HG03521 (cell line): ENCODE data around the gene SORCS2.
"Not testable (repeated sequence)": the region's sequence is repeated elsewhere in the genome, so short reads cannot be mapped to it uniquely, and the experiment has no call there.

Experiments used
- ATAC-seq: cut with Tn5 transposase; IDR thresholded peaks from one replicate; pipeline ENCODE4 v1.9.1; 2021; ENCODE audit warnings: mild to moderate bottlenecking, moderate library complexity; ENCODE audit not compliant: unreplicated experiment

SORCS2 gene

GRCh38 chr4:7590189-7590588 lies 397.9 kb downstream of the SORCS2 start:
- no peak for ATAC-seq

GRCh38 chr4:7590899-7591298 lies 398.6 kb downstream of the SORCS2 start:
- no peak for ATAC-seq

DNA sequence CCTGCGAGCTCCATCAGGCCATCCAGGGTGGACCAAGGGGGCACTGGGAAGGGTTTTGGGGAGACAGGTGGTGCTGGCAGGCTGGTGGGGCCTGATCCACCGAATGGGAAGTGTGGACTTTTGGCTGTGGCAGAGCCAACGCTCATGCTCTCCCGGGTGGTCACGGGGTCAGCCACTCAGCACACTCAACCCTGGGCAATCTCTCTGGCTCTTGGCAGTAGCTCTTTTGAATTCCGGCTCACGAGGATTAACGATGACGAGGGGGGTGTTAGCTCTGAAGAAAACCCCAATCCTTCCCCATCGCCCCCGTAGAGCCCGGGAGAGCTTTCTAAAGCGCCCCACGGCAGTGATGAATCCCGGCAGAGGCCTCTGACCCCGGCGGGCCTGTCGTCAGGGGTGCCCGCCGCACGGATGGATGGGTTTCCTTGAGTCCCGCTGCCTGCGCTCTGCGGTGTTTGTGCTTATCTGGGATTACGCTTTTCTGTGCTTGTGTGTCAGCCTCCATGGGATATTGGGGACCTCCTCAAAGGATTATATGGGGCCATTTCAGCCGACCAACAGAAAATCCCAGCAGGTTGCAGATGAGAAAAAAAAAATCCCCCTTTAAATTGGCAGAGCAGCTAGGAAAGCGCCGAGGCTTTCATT lies 399.2 kb downstream of the SORCS2 start:
- no peak for ATAC-seq

GRCh38 chr4:7593646-7594412 lies 401.5 kb downstream of the SORCS2 start:
- no peak for ATAC-seq

DNA sequence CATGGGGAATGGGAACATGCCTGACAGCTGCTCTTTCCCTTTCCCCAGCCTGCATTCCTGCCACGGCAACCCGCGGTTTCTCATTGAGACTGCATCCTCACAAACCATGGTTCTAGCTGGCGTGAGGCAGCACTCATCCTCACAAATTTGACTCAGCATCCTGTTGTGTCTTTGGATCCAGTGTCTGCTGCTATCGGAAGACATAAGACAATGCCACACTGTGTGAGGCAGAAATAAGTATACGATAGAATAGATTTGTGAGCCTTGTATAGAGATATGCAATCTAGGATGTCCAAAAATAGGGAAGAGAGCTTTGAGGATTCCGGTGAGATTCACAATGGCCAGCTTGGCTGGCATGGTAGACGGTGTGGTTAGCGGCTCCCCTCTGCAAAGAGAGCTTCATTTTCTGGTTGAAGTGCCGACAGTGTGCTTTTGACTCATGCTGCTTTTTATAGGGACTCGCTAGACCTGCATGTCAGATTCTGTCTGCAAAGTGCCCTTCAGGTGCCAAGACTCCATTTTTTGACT lies 403.7 kb downstream of the SORCS2 start:
- no peak for ATAC-seq

- ATAC-seq: no peak
Measured at GRCh38 chr4:7596918-7597606, 404.7 kb downstream of the SORCS2 start.

GRCh38 chr4:7598939-7599790 lies 406.8 kb downstream of the SORCS2 start:
- ATAC-seq: no peak

GRCh38 chr4:7600247-7600646 lies 407.9 kb downstream of the SORCS2 start:
- ATAC-seq: no peak

DNA sequence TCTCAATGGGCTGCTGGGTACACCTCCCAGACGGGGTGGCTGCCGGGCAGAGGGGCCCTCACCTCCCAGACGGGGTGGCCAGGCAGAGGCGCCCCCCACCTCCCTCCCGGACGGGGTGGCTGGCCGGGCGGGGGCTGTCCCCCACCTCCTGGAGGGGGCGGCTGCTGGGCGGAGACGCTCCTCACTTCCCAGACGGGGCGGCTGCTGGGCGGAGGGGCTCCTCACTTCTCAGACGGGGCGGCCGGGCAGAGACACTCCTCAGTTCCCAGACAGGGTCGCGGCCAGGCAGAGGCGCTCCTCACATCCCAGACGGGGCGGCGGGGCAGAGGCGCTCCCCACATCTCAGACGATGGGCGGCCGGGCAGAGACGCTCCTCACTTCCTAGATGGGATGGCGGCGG lies 409.8 kb downstream of the SORCS2 start:
- not testable (repeated sequence) for ATAC-seq

GRCh38 chr4:7607156-7607910 lies 415.0 kb downstream of the SORCS2 start:
- ATAC-seq: no peak

- no peak for ATAC-seq
Measured at GRCh38 chr4:7608046-7608445, 415.7 kb downstream of the SORCS2 start.

DNA sequence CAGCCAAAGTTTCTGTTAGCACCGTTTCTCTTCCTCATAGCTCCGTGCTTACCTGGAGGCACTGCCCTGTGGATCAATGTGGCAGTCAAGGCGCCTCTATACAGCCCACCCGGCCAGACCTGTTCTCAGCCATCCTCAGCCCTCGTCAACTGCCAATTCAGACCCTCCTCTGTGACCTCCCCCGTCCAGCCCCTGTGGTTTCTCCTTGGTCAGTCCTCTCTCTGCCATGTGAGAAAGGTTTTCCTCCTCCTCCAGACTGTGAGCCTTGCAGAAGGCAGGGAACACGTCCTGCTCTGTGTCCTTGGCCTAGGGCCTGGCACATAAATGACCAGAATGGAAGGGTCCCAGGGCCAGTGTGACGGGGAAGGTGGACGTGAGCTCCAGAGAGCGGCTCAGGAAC lies 417.0 kb downstream of the SORCS2 start:
- no peak for ATAC-seq

DNA sequence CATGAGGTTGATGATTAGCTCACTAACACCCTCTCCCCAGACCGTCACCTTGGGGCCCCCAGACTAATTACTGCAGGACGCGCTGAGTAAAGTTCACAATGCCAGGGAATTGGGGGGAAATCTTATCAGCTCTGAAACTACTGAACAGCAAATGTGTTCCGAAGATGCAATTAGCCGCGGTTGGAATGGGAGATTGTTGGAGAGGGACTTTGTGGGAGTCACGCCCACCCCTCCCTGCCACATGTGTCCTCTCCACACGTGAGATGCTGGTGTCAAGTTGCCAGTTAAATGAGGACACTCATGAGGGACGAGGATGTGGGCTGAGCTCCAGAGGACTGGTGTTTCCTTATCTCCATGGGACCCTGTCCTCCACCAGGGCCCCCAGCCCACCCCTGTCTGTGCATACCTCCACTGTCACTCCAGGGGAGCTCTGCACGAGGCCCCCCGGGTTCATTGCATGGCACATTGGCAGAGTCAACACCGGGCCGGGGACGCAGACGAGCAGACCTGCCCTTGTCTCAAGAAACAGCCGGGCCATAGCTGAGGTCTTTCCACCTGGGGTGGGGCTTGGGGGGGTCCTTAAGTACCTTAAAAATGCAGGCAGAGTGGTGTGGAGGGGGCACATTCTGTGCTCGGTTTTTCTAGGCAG lies 417.8 kb downstream of the SORCS2 start:
- no peak for ATAC-seq

GRCh38 chr4:7610841-7611240 lies 418.5 kb downstream of the SORCS2 start:
- ATAC-seq: no peak

GRCh38 chr4:7612311-7612897 lies 420.1 kb downstream of the SORCS2 start:
- no peak for ATAC-seq

GRCh38 chr4:7614350-7614949 lies 422.1 kb downstream of the SORCS2 start:
- ATAC-seq: no peak

GRCh38 chr4:7616193-7616592 lies 423.9 kb downstream of the SORCS2 start:
- no peak for ATAC-seq

DNA sequence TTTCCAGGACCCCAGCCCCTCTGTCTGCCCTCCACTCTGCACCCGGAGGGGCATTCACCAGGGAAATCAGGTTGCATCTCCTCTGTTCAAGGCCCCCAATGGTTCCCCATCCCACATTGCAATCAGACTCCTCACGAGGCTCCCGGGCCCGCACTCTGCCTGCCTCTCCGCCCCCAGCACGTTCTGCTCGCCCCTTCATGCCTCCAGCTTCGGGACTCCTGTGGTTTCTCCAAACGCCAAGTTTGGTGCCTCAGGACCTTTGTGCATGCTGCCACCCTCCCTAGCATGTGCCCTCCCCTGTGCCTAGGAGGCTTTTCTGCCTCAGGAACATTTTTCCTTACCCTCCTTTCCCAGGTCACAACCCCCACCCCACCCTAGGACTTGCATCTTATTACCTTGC lies 426.0 kb downstream of the SORCS2 start:
- ATAC-seq: no peak
